Thyroid gland (tissue), 4 donors: ENCODE results near the gene CCL18.

Experiments
- POLR2A ChIP-seq, 2 donors: fragments of 450-650 bp; IDR thresholded peaks; one replicate each; pipeline ENCODE4 v1.6.1; 2017; ENCODE audit warnings: antibody characterized with exemption in 2 of 2, mild to moderate bottlenecking in 2 of 2, moderate library complexity in 1 of 2
- TF ChIP-seq, protein P1 (sequence below), 6 experiments: fragments of 200-600 bp in 3 of 6; fragments of 450-650 bp in 3 of 6; sonication (generic) in 3 of 6; IDR thresholded peaks; one replicate each; pipeline ENCODE4 v1.5.1; 2016 to 2019; ENCODE audit warnings: antibody characterized with exemption in 6 of 6, mild to moderate bottlenecking in 2 of 6, inconsistent platforms in 1 of 6, moderate library complexity in 1 of 6

DNA sequence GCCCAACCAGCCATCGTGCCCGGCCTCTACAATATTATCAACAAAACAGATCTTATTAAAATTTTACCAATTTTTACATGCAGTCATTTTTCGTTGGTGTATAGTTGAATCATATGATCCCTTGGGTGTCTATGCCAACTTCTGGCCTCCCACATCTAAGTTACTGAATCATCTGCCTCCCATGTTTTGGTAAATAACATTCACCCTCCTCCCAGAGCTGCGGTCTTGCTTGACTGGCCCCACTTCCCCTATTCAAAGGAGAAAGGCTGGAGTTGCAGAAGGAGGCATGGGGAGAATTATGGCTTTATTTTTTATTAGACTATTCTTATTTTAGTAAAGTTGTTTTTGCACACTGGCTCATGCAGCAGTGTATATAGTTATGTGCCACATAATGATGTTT, 27.8 kb upstream of the CCL18 start:
- TF ChIP-seq, protein P1, sequence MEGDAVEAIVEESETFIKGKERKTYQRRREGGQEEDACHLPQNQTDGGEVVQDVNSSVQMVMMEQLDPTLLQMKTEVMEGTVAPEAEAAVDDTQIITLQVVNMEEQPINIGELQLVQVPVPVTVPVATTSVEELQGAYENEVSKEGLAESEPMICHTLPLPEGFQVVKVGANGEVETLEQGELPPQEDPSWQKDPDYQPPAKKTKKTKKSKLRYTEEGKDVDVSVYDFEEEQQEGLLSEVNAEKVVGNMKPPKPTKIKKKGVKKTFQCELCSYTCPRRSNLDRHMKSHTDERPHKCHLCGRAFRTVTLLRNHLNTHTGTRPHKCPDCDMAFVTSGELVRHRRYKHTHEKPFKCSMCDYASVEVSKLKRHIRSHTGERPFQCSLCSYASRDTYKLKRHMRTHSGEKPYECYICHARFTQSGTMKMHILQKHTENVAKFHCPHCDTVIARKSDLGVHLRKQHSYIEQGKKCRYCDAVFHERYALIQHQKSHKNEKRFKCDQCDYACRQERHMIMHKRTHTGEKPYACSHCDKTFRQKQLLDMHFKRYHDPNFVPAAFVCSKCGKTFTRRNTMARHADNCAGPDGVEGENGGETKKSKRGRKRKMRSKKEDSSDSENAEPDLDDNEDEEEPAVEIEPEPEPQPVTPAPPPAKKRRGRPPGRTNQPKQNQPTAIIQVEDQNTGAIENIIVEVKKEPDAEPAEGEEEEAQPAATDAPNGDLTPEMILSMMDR (IDR thresholded peaks at IDR 0.05) = no peak
- no peak for TF ChIP-seq POLR2A (IDR thresholded peaks at IDR 0.05)
